Measurements from ENCODE around the gene SCNN1G.
A peak's percentile ranks its signal among the peaks of the same experiment; 100 is the strongest.

SCNN1G gene

DNA sequence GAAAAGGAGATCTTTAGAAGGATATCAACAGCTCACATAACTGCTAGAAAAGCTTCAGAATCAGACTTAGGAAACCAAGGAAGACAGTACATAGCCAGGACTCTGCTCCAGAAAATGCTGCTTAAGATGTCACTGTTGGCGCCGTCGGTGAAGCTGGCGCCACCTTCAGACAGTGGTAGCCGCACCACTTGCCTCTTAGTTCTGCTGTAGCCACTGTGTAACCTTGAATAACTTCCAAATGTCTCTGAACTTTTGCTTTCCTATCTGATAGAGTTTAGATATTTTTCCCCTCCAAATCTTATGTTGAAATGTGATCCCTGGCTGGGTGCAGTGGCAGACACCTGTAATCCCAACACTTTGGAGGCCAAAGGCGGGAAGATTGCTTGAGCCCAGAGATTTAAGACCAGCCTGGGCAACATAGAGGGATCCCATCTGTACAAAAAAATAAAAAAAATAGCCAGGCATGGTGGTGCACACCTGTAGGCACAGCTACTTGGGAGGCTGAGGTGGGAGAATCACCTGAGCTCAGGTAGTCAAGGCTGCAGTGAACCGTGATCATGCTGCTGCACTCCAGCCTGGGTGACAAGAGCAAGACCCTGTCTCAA, 27.0 kb upstream of the SCNN1G start:
- DNase-seq = no peak

DNA sequence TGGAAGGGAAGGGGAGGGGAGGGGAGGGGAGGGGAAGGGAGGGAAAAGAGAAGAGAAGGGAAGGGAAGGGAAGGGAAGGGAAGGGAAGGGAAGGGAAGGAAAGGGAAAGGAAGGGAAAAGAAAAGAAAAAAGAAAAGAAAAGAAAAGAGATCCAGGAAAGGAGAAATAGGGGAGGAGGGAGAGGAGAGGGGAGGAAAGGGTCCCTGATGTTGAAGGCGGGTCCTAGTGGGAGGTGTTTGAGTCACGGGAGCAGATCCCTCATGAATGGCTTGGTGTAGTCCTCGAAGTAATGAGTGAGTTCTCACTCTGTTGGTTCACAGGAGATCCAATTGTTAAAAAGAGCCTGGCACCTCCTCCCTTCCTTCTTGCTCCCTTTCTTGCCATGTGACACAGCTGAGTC, 26.4 kb upstream of the SCNN1G start:
- no peak for DNase-seq

DNA sequence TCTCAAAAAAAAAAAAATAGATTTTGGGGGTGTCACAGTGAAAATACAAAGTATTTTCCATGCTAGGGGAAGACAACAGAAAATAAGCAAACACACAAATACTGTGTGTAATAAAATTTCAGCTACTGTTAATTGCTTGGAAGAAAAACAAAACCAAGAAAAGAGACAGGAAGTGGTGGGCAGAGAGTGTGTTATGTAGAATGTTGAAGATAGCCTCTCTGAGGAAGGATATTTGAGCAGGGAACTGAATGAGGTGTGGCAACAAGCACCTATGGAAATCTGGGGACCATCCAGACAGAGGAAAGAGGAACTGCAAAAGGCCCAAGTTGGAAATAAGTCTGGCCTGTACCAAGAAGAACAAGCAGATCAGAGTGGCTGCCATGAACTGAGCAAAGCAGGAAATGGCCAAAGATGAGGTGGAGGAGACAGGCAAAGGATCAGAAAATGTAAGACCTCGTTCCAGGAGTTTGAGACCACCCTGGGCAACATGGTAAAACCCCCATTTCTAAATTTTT, 25.5 kb upstream of the SCNN1G start:
- no peak for DNase-seq

DNA sequence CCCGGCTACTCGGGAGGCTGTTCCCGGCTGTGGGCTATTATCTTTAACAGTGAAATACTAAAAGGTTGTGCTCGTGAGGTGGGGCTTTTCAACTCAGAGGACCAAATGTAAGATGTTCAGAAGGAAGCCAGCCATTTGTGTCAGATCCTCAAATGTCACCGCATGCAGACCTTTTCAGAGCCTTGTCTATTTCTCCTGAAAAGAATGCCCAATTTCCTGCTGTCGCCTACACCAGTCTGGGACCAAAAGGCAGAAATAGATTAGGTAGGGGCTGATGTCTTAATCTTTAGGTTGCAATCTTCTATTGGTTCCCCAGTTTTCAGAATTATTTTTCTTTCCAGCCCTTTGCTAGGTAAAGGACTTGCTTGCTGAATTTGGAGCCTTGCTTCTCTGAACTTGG, 24.4 kb upstream of the SCNN1G start:
- DNase-seq = no peak

DNA sequence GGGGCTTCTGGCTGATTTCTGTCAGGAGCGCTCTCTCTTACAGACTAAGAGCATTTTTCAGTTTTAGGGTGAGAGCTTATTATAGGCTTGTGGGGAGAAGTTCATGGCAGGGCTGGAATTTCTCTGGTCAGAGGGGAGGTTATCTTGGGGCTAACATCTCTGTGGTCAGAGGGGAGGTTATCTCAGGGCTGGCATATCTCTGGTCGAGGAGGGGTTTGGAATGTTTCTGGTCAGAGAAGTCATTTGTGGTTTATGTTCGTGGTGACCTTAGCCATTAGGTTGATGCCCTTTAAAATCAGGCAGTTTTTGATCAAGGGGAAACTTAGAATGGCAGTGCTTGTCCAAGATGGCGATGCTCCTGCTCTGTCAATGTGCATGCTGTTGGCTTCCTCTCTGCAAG, 22.5 kb upstream of the SCNN1G start:
- DNase-seq = no peak

DNA sequence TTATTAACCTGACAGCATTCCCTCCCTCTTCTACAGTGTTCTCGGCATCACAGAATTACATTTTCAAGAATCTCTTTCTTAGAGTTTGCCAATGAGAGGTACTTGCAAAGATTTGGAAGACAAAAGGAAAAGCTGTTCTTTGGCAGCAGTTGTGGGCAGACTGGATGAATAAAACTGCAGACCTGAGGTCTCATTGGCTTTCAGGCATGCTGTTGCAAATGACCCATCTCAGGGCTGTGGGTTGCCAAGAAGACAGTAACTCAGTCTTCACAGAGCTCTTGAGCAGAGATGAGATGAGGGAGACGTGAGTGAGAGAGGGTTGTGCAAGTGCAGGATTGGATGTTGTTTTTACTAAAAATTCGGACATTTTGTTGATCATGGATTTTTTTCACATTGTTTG, 22.0 kb upstream of the SCNN1G start:
- DNase-seq = no peak

DNA sequence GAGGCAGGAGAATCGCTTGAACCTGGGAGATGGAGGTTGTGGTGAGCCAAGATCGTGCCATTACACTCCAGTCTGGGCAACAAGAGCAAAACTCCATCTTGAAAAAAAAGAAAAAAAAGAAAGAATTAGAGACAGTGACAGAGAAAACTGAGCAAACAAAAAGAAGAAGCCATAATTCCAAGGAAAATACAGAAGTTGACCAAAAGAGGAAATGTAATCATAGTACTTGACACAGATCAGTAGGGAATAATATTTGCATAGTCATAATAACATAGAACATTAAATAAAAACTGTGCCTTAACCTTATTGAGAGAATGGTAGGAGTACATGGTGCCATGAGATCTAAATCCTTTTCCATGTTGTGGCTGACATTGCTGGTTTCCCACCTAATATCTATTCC, 18.6 kb upstream of the SCNN1G start:
- DNase-seq = no peak

DNA sequence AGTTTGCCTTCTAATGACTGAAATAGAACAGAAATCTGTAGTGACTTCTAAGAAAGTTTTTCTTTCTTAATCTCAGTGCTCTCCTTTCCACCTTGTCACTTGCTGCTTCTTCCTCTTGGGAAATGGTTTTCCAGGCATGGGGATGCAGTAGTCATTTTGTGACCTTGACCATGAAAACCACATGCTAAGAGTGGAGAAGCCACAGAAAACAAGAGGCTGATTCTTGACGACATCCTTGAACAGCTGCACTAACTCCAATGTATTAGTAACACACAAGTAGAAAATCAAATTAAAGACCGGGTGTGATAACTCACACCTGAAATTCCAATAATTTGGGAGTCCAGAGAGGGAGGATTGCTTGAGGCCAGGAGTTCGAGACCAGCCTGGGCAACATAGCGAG, 17.8 kb upstream of the SCNN1G start:
- no peak for DNase-seq

DNA sequence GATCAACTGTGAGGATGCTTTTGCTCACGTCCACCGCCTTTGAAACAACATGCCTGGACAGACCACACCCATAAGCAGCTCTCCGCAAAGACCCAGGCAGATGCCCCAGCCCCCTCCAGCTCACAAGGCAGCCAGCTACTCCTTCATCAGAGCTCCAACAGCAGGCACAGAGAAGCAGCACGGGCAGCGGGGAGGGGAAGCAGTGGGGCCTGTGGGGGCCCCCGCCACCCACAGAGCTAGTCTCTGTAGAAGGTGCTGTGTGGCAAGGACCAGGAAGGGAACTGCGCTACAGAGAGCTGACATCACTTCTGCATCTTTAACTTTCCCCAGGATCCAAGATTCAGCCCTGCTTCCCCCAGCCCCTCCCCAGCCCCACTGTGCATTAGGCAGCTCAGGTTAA, 10.0 kb upstream of the SCNN1G start:
- no peak for DNase-seq

DNA sequence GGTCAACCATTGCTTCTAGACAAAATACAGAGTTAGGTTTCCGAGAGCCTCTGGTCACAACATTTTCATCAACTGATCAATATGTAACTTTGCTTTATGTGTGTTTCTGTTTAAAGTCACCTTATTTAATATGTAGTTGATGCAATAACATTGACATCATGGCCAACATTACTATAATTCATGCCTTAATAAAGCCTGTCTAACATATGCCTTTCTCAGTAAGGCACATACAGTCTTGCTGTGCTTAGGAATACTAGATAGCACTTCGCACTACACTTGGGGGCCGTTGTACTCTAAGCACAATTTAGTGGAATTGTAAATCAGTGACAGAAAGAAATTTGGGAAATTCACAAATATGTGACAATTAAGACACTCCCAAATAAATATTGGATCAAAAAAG, 9.6 kb upstream of the SCNN1G start:
- DNase-seq = no peak

DNA sequence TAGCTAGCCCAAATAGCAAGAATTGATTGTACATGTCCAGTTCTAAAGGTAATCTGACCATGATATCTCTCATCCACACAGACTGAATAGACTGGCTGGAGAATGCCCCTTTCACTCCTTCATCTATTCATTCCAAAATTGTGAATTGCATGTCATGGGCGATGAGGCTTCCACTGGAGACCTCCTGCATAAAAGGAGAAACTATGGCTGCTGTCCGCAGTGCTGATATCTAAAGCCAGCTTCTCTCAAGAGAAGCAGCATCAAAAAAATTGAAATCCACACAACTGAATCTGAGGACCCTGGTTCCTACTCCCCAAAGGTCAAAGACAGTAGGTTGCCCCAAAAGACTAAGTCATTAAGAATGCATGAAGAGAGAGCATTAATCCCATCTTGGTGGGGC, 7.9 kb upstream of the SCNN1G start:
- DNase-seq = no peak

DNA sequence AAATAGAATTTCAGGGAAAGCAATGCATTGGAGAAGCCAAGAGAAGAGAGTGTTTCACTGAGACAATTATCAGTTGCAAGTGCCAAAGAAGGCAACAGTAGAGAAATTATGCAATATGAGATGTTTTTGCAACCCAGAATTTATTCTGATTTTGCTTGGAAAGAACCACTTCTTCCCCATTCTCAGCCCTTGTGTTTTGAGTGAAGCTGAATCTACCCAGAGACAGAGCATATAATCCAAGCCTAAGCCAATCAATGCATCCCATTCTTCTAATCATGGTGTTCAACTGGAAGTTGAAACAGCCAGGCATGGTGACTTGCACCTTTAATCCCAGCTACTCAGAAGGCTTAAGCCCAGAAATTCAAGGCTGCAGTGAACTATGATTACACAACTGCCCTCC, 6.9 kb upstream of the SCNN1G start:
- DNase-seq = no peak

DNA sequence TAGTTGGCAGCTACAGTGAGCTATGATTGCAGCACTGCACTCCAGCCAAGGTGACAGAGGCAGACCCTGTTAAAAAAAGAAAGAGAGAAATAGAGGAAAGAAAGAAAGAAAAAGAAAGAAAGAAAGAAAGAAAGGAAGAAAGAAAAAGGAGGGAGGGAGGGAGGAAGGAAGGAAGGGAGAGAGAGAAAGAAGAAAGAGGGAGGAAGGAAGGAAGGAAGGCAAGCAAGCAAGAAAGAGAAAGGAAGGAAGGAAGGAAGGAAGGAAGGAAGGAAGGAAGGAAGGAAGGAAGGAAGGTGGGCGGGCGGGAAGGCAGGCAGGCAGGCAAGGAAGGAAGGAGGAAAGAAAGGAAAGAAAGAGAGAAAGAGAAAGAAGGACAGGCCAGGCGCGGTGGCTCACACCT, 1.0 kb upstream of the SCNN1G start:
- DNase-seq = no peak

DNA sequence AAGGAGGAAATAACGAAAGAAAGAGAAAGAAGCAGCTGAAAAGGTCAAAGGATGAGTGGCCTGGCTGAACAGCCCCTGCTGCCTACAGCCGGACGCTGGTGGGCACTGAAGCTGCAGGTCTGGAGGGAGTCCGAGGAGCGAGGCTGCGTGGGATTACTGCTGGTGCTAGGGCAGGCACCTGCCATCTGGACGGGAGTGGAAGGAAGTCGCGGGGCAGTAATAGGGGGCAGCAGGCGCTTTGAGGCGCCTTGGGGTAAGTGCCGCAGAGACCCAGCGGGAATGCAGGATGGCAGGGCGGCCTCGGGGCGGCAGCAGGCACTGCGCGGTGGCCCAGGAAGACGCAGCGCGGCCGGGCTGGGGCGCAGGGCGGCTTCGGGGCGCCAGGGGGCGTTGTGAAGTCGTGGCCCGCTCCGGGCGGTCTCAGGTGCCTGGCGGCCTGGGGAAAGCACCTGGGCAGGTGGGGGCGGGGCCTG, 303 bp upstream of the SCNN1G start:
- peak; percentile 87 for DNase-seq

DNA sequence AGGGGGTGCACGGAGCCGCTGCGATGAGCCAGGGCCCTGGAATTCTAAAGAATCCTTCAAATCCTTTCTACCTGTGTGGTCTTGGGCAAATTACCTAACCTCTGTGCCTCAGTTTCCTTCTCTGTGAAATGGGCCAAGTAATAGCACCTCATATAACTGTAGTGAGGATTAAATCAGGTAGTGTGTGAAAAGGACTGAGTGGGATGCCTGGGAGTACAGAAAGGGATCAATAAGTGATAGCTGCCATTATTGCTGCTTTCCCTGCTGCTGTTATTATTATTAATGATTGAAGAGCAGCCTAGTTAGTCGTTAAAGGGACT, 958 bp downstream of the SCNN1G start:
- DNase-seq = no peak

DNA sequence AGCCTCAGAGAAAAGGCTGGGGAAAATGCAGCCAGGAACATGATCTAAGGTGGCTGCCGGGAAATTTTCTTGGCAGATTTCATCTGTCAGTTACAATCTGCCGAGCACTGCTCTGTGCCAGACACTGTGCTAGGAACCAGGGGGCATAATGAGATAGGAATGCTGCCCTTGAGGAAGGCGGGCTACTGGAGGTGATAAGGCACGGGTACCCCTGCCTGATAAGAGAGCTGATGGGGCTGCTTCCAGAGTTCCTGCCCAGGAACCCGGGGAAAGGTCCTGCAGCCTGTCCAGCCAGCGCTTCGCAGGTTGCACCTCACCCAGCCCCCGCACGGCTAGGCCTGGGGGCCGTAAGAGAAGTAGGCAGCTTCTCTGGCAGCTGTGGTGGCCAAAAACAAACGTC, 3.1 kb downstream of the SCNN1G start:
- no peak for DNase-seq

DNA sequence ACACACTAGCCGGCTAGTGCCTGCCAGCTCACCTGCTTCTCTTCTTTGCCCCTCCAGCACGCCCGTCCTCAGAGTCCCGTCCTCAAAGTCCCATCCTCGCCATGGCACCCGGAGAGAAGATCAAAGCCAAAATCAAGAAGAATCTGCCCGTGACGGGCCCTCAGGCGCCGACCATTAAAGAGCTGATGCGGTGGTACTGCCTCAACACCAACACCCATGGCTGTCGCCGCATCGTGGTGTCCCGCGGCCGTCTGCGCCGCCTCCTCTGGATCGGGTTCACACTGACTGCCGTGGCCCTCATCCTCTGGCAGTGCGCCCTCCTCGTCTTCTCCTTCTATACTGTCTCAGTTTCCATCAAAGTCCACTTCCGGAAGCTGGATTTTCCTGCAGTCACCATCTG, 3.6 kb downstream of the SCNN1G start:
- DNase-seq = no peak

DNA sequence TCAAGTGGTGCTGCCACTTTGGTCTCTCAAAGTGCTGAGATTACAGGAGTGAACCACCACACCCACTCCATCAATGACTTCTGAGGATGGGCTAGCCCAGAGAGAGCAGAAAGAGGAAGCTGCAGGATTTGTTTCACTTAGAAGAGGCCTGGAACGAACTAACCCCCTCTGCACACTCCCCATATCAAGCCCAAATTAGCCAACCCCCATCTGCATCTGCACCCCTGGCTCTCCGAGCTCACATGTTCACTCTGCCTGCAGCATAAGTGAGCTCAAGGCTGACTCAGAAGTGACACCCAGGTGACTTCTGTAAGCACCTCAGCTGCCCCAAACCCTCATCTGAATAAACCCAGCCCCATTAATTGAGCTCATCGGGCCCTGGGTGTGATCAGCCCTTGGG, 4.8 kb downstream of the SCNN1G start:
- no peak for DNase-seq

DNA sequence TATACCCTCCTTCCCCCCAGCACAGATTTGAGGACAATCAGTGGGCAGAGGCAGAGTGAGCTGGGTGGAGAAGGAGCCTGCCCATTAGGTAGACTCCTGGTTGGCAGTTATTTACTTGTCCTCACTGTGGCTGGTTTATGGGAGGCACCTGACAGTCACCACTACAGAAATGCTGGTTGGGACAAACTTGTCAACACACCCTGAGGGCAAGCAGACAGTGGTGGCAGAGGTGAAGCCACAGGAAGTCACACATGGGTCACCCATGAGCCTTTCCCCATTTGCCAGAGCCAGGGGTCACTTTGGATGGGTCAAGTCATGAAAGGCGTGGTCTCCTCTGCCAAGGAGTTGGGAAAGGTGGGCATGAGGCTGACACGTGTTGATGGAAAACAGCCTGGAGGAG, 6.4 kb downstream of the SCNN1G start:
- no peak for DNase-seq

DNA sequence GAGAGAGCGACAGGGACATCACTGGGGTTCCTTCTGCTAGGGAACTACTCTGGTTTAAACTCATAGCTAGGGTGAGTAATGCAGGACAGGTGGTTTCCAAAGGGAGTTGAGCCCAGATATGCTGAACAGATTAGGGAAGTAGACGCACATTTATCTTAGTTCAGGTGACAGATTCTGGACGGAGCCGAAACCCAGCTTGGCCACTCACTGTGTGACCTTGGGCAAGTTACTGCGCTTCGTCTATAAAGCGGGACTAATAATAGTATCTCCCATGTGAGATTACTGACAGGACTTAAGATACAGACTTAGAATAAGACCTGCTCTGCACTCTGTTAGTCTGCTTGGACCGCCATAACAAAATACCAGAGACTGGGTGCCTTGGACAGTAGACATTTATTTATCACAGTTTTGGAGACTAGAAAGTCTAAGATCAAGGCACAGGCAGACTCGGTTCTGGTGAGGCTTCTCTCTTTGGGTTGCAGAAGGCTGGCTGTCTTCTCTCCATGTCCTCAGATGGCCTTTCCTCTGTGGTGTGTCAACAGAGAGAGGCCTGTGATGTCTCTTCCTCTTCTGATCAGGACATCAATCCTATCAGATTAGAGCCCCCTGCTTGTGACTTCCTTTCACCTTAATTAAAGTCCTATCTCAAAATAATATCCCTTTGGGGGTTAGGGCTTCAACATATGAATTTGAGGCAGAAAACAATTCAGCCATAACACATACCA, 12.1 kb downstream of the SCNN1G start:
- no peak for DNase-seq

DNA sequence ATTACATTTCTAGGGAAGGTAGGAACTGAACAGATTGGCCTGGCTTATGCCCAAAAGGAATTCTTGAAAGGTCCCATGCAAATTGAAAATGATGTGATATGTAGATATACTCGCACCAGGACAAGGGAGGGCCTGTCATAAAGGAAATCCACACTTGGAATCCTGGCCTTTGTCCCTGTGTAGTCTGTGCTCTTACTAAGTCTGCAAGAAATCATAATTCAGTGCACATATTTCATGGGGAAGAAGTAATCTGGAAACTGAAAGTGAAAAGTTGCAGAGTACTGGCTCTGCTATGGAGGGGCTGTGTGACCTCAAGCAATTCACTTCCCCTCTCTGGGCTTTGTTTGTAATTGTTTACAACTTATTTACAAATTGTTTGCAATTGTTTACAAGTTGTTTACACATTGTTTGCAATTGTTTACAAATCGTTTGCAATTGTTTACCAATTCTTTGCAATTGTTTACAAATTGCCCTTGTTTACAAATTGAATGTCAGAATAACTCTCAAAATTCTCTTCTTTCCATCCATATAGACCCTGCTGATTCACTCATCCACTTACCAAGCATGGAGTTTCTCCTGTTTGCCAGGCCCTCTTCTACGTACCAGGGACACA, 12.9 kb downstream of the SCNN1G start:
- DNase-seq = no peak

DNA sequence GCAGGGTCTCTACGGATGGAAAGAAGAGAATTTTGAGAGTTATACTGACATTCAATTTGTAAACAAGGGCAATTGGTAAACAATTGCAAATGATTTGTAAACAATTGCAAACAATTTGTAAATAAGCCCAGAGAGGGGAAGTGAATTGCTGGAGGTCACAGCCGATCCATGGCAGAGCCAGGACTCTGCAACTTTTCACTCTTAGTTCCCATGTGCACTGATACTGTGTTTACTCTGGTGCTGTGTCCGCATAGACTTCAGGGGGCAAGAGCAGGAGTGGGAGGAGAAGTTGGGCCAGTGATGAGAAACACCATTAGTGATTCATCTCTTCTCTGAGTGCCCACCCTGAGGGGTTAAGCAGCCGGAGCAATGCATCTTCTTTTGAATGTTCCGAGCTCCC, 14.0 kb downstream of the SCNN1G start:
- DNase-seq = no peak

DNA sequence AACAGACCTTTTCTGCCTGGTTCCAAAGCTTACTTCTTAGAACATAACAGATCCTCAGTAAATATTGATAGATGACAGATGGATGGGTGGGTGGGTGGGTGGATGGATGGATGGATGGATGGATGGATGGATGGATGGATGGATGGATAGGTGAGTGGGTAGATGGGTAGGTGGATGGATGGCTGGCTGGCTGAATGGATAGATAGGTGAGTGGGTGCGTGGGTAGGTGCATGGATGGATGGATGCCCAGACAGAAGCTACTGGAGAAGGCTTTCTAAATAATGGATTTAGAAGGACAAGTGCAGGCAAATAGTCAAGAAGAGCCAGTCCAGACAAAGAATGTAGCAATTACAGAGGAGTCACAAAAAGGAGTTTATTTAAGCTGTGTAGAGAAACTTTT, 19.6 kb downstream of the SCNN1G start:
- no peak for DNase-seq

DNA sequence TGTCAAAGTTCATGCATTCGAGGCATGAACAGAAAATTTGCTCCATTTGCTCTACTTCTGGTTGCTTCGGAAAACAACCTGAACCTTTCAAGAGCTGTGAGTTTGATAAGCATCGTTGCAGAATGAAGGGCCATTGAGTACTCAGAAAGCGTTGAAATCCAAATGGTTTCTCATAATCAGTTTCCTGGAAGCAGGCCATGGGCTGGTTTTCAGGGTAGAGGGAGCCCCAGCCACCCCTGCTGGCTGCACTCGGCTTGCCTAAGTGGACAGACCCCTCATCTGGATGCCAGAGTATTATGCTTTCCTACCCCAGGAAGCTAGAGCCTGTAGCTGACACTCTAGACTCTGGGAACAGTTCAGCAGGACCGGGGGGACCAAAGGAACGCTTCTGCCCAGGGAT, 24.4 kb downstream of the SCNN1G start:
- no peak for DNase-seq

DNA sequence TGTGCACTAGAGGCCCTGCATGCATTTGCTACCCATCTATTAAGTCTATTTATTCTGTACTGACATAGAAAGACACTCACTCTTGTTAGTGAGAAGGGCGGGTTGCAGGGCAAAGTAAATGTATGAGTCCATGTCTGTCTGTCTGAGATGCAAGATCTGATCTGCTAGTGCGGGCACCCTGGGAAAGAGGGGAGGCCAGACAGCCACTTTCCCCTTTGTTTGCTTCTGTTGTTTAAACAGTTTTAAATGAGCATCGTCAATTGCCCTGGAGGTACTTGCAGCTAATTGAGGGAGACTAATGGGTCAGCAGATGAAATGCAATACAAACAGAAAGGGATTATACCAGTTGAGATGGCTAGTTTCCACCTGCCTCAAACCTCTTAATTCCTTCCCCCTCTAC, 24.9 kb downstream of the SCNN1G start:
- no peak for DNase-seq
